ENCODE data around the gene CD40.

CD40 gene

GRCh38 chr20:46117704-46118467 is at the start of gene CD40:
Gene CD40, plus strand, starts transcription at chr20:46118314. Its CDS starts 30 bp downstream, at chr20:46118344.
- Mint-ChIP-seq H3K27me3 (peaks cover 53% of the 10 kb centered on the region), H3K36me3 (no peaks in the 10 kb centered on the region), H3K27ac (peak within 1 kb of the TSS; percentile 52), H3K4me1 (peaks cover 25% of the 10 kb centered on the region), H3K4me3 (peak within 1 kb of the TSS; percentile 79), H3K9me3 (no peaks in the 10 kb centered on the region)
- CTCF ChIA-PET = no interaction called here
- DNase-seq = peak; percentile 72

- CTCF ChIA-PET = no interaction called here
- no peak for DNase-seq
- H3K4me1 Mint-ChIP-seq = peaks cover 2% of the 10 kb centered on the region
Observed at GRCh38 chr20:46070215-46070900, 47.8 kb upstream of the CD40 start.

GRCh38 chr20:46071573-46071972 is 46.5 kb upstream of the CD40 start:
- Mint-ChIP-seq H3K9me3 (no peaks in the 10 kb centered on the region), H3K4me1 (peaks cover 2% of the 10 kb centered on the region), H3K36me3 (peaks cover 27% of the 10 kb centered on the region), H3K27ac (no peak overlapping the region), H3K27me3 (no peaks in the 10 kb centered on the region), H3K4me3 (no peak overlapping the region)
- no peak for DNase-seq
- CTCF ChIA-PET = no interaction called here

More at GRCh38 chr20:46070215-46070900, 47.8 kb upstream of the CD40 start:
- no peaks in the 10 kb centered on the region for H3K9me3 Mint-ChIP-seq
- H3K36me3 Mint-ChIP-seq = peaks cover 32% of the 10 kb centered on the region
- no peak overlapping the region for H3K4me3 Mint-ChIP-seq
- no peaks in the 10 kb centered on the region for H3K27me3 Mint-ChIP-seq
- no peak overlapping the region for H3K27ac Mint-ChIP-seq

GRCh38 chr20:46073024-46073423 is 45.1 kb upstream of the CD40 start:
- Mint-ChIP-seq H3K4me1 (peaks cover 2% of the 10 kb centered on the region), H3K27ac (no peak overlapping the region), H3K27me3 (no peaks in the 10 kb centered on the region), H3K9me3 (no peaks in the 10 kb centered on the region), H3K36me3 (peaks cover 25% of the 10 kb centered on the region), H3K4me3 (no peak overlapping the region)
- CTCF ChIA-PET = no interaction called here
- DNase-seq = no peak

GRCh38 chr20:46073443-46073842 is 44.7 kb upstream of the CD40 start:
- no peaks in the 10 kb centered on the region for H3K27me3 Mint-ChIP-seq
- H3K4me1 Mint-ChIP-seq = peaks cover 2% of the 10 kb centered on the region
- CTCF ChIA-PET = no interaction called here
- no peak overlapping the region for H3K27ac Mint-ChIP-seq
- H3K9me3 Mint-ChIP-seq = no peaks in the 10 kb centered on the region
- H3K36me3 Mint-ChIP-seq = peaks cover 21% of the 10 kb centered on the region
- no peak overlapping the region for H3K4me3 Mint-ChIP-seq
- DNase-seq = no peak

- Mint-ChIP-seq H3K27me3 (no peaks in the 10 kb centered on the region), H3K27ac (no peak overlapping the region), H3K9me3 (no peaks in the 10 kb centered on the region), H3K36me3 (peaks cover 18% of the 10 kb centered on the region), H3K4me1 (peaks cover 2% of the 10 kb centered on the region), H3K4me3 (no peak overlapping the region)
- no peak for DNase-seq
- CTCF ChIA-PET = no interaction called here
Observed at GRCh38 chr20:46074006-46074405, 44.1 kb upstream of the CD40 start.

- H3K9me3 Mint-ChIP-seq = no peaks in the 10 kb centered on the region
- H3K27me3 Mint-ChIP-seq = no peaks in the 10 kb centered on the region
- CTCF ChIA-PET = no interaction called here
- no peak overlapping the region for H3K4me3 Mint-ChIP-seq
- DNase-seq = no peak
- H3K36me3 Mint-ChIP-seq = peaks cover 16% of the 10 kb centered on the region
- no peak overlapping the region for H3K27ac Mint-ChIP-seq
- H3K4me1 Mint-ChIP-seq = peaks cover 2% of the 10 kb centered on the region
Observed at GRCh38 chr20:46076806-46077205, 41.3 kb upstream of the CD40 start.

- H3K36me3 Mint-ChIP-seq = peaks cover 16% of the 10 kb centered on the region
- DNase-seq = no peak
- H3K27ac Mint-ChIP-seq = no peak overlapping the region
- CTCF ChIA-PET = no interaction called here
- peaks cover 2% of the 10 kb centered on the region for H3K4me1 Mint-ChIP-seq
- H3K9me3 Mint-ChIP-seq = no peaks in the 10 kb centered on the region
- H3K4me3 Mint-ChIP-seq = no peak overlapping the region
- H3K27me3 Mint-ChIP-seq = no peaks in the 10 kb centered on the region
Observed at GRCh38 chr20:46077642-46078305, 40.3 kb upstream of the CD40 start.

GRCh38 chr20:46078954-46079353 is 39.2 kb upstream of the CD40 start:
- peaks cover 13% of the 10 kb centered on the region for H3K36me3 Mint-ChIP-seq
- no peaks in the 10 kb centered on the region for H3K4me1 Mint-ChIP-seq
- no peaks in the 10 kb centered on the region for H3K9me3 Mint-ChIP-seq
- DNase-seq = no peak
- no peaks in the 10 kb centered on the region for H3K27me3 Mint-ChIP-seq
- no peak overlapping the region for H3K27ac Mint-ChIP-seq
- CTCF ChIA-PET = interaction anchor here (0.7 kb wide), 1 partner anchor 10 kb away, joined by 3 read pairs; no protein-coding TSS in a partner anchor
- H3K4me3 Mint-ChIP-seq = no peak overlapping the region

GRCh38 chr20:46081074-46081473 is 37.0 kb upstream of the CD40 start:
- H3K4me1 Mint-ChIP-seq = peaks cover 7% of the 10 kb centered on the region
- H3K9me3 Mint-ChIP-seq = no peaks in the 10 kb centered on the region
- H3K36me3 Mint-ChIP-seq = peaks cover 3% of the 10 kb centered on the region
- H3K4me3 Mint-ChIP-seq = no peak overlapping the region
- CTCF ChIA-PET = interaction anchor here (1.5 kb wide), 1 partner anchor 66 kb away, joined by 3 read pairs; no protein-coding TSS in a partner anchor
- DNase-seq = no peak
- no peak overlapping the region for H3K27ac Mint-ChIP-seq
- no peaks in the 10 kb centered on the region for H3K27me3 Mint-ChIP-seq

- Mint-ChIP-seq H3K36me3 (peaks cover 6% of the 10 kb centered on the region), H3K27ac (no peak overlapping the region), H3K27me3 (no peaks in the 10 kb centered on the region), H3K4me3 (no peak overlapping the region), H3K4me1 (peaks cover 26% of the 10 kb centered on the region), H3K9me3 (no peaks in the 10 kb centered on the region)
- CTCF ChIA-PET = interaction anchor here (1.0 kb wide), 1 partner anchor 16 kb away, joined by 3 read pairs; no protein-coding TSS in a partner anchor
- no peak for DNase-seq
Observed at GRCh38 chr20:46083101-46083500, 35.0 kb upstream of the CD40 start.

GRCh38 chr20:46083531-46084061 is 34.5 kb upstream of the CD40 start:
- no peak overlapping the region for H3K4me3 Mint-ChIP-seq
- no peak for DNase-seq
- no peaks in the 10 kb centered on the region for H3K9me3 Mint-ChIP-seq
- no peak overlapping the region for H3K27ac Mint-ChIP-seq
- peaks cover 7% of the 10 kb centered on the region for H3K36me3 Mint-ChIP-seq
- H3K27me3 Mint-ChIP-seq = no peaks in the 10 kb centered on the region
- CTCF ChIA-PET = interaction anchor here (1.8 kb wide), 1 partner anchor 96 kb away, joined by 8 read pairs; no protein-coding TSS in a partner anchor
- H3K4me1 Mint-ChIP-seq = peaks cover 31% of the 10 kb centered on the region

GRCh38 chr20:46084805-46085178 is 33.3 kb upstream of the CD40 start:
- CTCF ChIA-PET = interaction anchor here (0.8 to 1.8 kb wide), 4 partner anchors 62 to 98 kb away, joined by 3 to 8 read pairs (median 4); no protein-coding TSS in a partner anchor
- Mint-ChIP-seq H3K4me3 (no peak overlapping the region), H3K27ac (no peak overlapping the region), H3K9me3 (no peaks in the 10 kb centered on the region), H3K4me1 (peaks cover 35% of the 10 kb centered on the region), H3K36me3 (peaks cover 7% of the 10 kb centered on the region), H3K27me3 (no peaks in the 10 kb centered on the region)
- no peak for DNase-seq

- CTCF ChIA-PET = interaction anchor here (0.8 to 1.8 kb wide), 4 partner anchors 63 to 98 kb away, joined by 3 to 8 read pairs (median 4); no protein-coding TSS in a partner anchor
- no peak overlapping the region for H3K4me3 Mint-ChIP-seq
- no peak for DNase-seq
- H3K27ac Mint-ChIP-seq = no peak overlapping the region
- H3K27me3 Mint-ChIP-seq = no peaks in the 10 kb centered on the region
- no peaks in the 10 kb centered on the region for H3K9me3 Mint-ChIP-seq
- peaks cover 40% of the 10 kb centered on the region for H3K4me1 Mint-ChIP-seq
- H3K36me3 Mint-ChIP-seq = peaks cover 7% of the 10 kb centered on the region
Observed at GRCh38 chr20:46085179-46085851, 32.8 kb upstream of the CD40 start.

Measured in activated naive CD4-positive, alpha-beta T cell treated with anti-CD3 and anti-CD28 coated beads, Interleukin-2, amount 10 ng/mL, durations not matched to agents 7 days and 5 days (primary cell).